HUES48 (cell line): ENCODE measurements around the gene EFCAB14.

Experiments used
- H3K27ac ChIP-seq: one replicate; pipeline ENCODE4 v1.7.0; 2013; ENCODE audit warnings: low read depth, low read length, inconsistent platforms
- H3K27me3 ChIP-seq: 2 replicates; pipeline ENCODE4 v1.6.1; 2013; ENCODE audit warnings: mild to moderate bottlenecking, low read length; ENCODE audit not compliant: control insufficient read depth, insufficient read depth
- H3K36me3 ChIP-seq: 2 replicates; pipeline ENCODE4 v1.6.1; 2013; ENCODE audit warnings: low read length; ENCODE audit not compliant: control insufficient read depth, insufficient read depth
- H3K4me1 ChIP-seq: 2 replicates; pipeline ENCODE4 v1.6.1; 2013; ENCODE audit warnings: mild to moderate bottlenecking, low read length; ENCODE audit not compliant: control insufficient read depth, insufficient read depth
- H3K4me3 ChIP-seq: 2 replicates; pipeline ENCODE4 v1.5.1; 2013; ENCODE audit warnings: mild to moderate bottlenecking, low read depth, low read length
- H3K9ac ChIP-seq: 2 replicates; pipeline ENCODE4 v1.6.1; 2013; ENCODE audit warnings: mild to moderate bottlenecking, low read depth, low read length, moderate library complexity
- H3K9me3 ChIP-seq: 2 replicates; pipeline ENCODE4 v1.6.1; 2013; ENCODE audit warnings: low read length; ENCODE audit not compliant: control insufficient read depth, insufficient read depth

The EFCAB14 gene

DNA sequence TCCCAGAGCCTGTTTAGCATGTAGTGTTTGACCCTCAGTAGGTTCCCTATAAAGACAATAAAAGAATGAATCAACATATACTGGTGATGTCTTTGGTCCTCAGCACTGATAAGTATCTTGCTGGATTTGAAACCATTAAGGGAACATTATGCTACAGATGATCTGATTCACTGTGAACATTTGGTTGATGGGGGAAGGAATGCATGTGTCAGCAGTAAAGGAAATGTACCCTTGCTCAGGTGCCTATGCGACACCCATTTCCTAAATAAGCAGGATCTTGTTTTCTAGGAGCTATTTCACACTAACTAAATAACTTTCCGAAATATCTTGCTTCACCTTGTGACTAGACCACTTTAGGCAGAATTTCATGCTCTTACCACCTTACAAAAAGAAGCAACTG lies 34.2 kb downstream of the EFCAB14 start:
- Histone ChIP-seq H3K4me1 (no peaks in the 10 kb centered on the region), H3K4me3 (no peak overlapping the region), H3K36me3 (peaks cover 97% of the 10 kb centered on the region), H3K27me3 (no peaks in the 10 kb centered on the region), H3K9me3 (no peaks in the 10 kb centered on the region), H3K27ac (no peak overlapping the region), H3K9ac (no peak overlapping the region)

- H3K9me3 ChIP-seq = no peaks in the 10 kb centered on the region
- no peaks in the 10 kb centered on the region for H3K27me3 ChIP-seq
- no peak overlapping the region for H3K27ac ChIP-seq
- no peak overlapping the region for H3K9ac ChIP-seq
- H3K4me1 ChIP-seq = peaks cover 14% of the 10 kb centered on the region
- no peak overlapping the region for H3K4me3 ChIP-seq
- H3K36me3 ChIP-seq = peaks cover 90% of the 10 kb centered on the region
These were observed 36.9 kb downstream of the EFCAB14 start for GRCh38 chr1:46682064-46682463.

GRCh38 chr1:46681333-46682034 lies 37.4 kb downstream of the EFCAB14 start:
- H3K4me1 ChIP-seq = peaks cover 15% of the 10 kb centered on the region
- peaks cover 89% of the 10 kb centered on the region for H3K36me3 ChIP-seq
- no peaks in the 10 kb centered on the region for H3K9me3 ChIP-seq
- no peaks in the 10 kb centered on the region for H3K27me3 ChIP-seq
- H3K4me3 ChIP-seq = no peak overlapping the region
- no peak overlapping the region for H3K27ac ChIP-seq
- no peak overlapping the region for H3K9ac ChIP-seq

- H3K9me3 ChIP-seq = no peaks in the 10 kb centered on the region
These were observed 38.9 kb downstream of the EFCAB14 start for GRCh38 chr1:46679789-46680573.

DNA sequence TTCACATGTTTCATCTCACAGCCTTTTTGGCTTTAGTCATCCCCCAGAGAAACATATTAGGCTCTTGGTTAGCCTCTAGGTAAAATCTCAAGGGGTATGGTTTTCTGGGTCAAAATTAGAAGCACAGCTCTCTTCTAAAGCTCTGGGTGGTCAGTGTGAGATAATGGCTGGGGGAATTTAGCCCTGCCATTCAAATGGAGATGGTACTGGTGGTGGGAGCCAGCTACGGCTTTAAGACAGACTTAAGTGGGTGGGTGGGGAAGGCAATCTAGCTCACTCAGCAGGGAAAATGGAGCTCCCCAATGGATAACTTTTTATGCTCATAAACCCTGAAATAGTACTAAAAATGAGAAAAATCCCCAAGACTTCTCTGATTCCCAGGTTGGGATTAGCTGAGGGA lies 41.6 kb downstream of the EFCAB14 start:
- peaks cover 31% of the 10 kb centered on the region for H3K4me1 ChIP-seq
- peaks cover 67% of the 10 kb centered on the region for H3K36me3 ChIP-seq
- H3K9ac ChIP-seq = no peak overlapping the region
- no peaks in the 10 kb centered on the region for H3K9me3 ChIP-seq
- no peaks in the 10 kb centered on the region for H3K27me3 ChIP-seq
- H3K4me3 ChIP-seq = peak overlapping the region; percentile 12; the same call in 1 of the 2 replicates
- peak overlapping the region; percentile 62 for H3K27ac ChIP-seq

More at GRCh38 chr1:46679789-46680573, 38.9 kb downstream of the EFCAB14 start:
- Histone ChIP-seq H3K4me3 (no peak overlapping the region), H3K9ac (no peak overlapping the region), H3K27me3 (no peaks in the 10 kb centered on the region), H3K27ac (no peak overlapping the region), H3K36me3 (peaks cover 88% of the 10 kb centered on the region), H3K4me1 (peaks cover 28% of the 10 kb centered on the region)

DNA sequence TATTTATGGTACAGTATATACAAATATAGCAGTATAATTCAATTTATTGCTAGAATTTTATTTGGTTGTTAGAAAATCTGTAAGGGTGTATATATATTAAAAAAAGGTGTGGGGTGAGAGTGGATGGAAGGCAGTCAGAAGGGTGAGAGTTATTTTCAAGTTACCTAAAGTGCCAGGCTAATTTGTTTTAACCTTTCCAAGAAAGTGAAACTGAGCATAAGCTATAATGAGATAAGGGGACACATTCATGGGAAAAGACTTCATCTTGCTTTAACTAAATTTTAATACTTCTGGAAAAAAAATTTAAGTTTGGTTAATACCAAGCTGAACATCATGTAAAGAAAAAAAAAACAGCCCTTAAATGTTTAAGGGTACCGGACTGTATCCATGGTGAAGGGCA lies 42.4 kb downstream of the EFCAB14 start:
- Histone ChIP-seq H3K9ac (no peak overlapping the region), H3K4me3 (no peak overlapping the region), H3K9me3 (no peaks in the 10 kb centered on the region), H3K27ac (no peak overlapping the region), H3K4me1 (peaks cover 31% of the 10 kb centered on the region), H3K27me3 (no peaks in the 10 kb centered on the region), H3K36me3 (peaks cover 59% of the 10 kb centered on the region)

- H3K36me3 ChIP-seq = peaks cover 54% of the 10 kb centered on the region
- H3K4me1 ChIP-seq = peaks cover 31% of the 10 kb centered on the region
- H3K9ac ChIP-seq = no peak overlapping the region; the same call in 1 of the 2 replicates
- peak overlapping the region; percentile 56 for H3K27ac ChIP-seq
- H3K27me3 ChIP-seq = no peaks in the 10 kb centered on the region
- no peaks in the 10 kb centered on the region for H3K9me3 ChIP-seq
- H3K4me3 ChIP-seq = no peak overlapping the region
These were observed 43.2 kb downstream of the EFCAB14 start for GRCh38 chr1:46675549-46676314.

GRCh38 chr1:46673749-46674182 lies 45.1 kb downstream of the EFCAB14 start:
- Histone ChIP-seq H3K9ac (no peak overlapping the region), H3K36me3 (peaks cover 39% of the 10 kb centered on the region), H3K4me3 (no peak overlapping the region), H3K27ac (no peak overlapping the region), H3K9me3 (no peaks in the 10 kb centered on the region), H3K27me3 (peaks cover 4% of the 10 kb centered on the region; the same call in 1 of the 2 replicates), H3K4me1 (peaks cover 32% of the 10 kb centered on the region)

DNA sequence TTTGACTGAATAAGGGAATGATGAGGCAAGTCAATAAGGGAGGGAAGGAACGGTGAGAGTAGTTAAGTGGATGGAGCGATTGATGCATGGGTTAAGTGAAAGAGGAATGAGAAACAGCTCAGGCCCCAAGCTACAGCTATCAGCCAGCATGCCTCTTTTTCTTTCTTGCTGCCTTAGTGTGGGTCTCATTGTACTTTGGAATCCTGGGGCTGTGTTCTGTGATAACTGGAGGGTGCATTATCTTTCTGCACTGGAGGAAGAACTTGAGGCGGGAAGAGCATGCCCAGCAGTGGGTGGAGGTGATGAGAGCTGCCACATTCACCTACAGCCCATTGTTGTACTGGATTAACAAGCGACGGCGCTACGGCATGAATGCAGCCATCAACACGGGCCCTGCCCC lies 46.2 kb downstream of the EFCAB14 start:
- H3K9ac ChIP-seq = no peak overlapping the region
- no peak overlapping the region for H3K4me3 ChIP-seq
- H3K9me3 ChIP-seq = no peaks in the 10 kb centered on the region
- peaks cover 4% of the 10 kb centered on the region; the same call in 1 of the 2 replicates for H3K27me3 ChIP-seq
- no peak overlapping the region for H3K27ac ChIP-seq
- H3K36me3 ChIP-seq = peaks cover 31% of the 10 kb centered on the region
- peaks cover 27% of the 10 kb centered on the region for H3K4me1 ChIP-seq

DNA sequence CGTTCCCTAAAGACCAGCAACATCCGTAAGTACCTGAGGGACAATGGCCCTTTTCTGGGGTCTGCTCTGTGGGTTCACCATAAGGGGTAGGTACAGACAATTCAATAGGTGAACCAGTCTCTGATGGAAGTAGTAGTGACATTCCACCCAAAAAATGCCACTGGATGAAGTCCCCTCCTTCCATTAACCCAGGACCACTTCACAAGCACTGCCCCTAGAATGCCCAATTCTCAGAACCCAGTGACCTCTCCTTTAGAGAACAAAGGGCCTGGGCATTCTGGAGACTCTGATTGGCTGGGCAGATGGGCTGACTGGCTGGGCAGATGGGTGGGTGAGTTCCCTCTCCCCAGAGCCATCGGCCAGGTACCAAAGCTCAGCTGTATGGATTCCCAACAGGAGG lies 47.4 kb downstream of the EFCAB14 start, which contains the start of gene TEX38:
Gene TEX38 (plus strand): TSS at position 301 of the 400 bp plus-strand sequence. CDS start 81 bp downstream, at position 382.
- peaks cover 20% of the 10 kb centered on the region for H3K36me3 ChIP-seq
- H3K27ac ChIP-seq = no peak within 1 kb of the TSS
- H3K9ac ChIP-seq = no peak within 1 kb of the TSS
- no peak within 1 kb of the TSS for H3K4me3 ChIP-seq
- H3K4me1 ChIP-seq = peaks cover 30% of the 10 kb centered on the region
- peaks cover 4% of the 10 kb centered on the region; the same call in 1 of the 2 replicates for H3K27me3 ChIP-seq
- H3K9me3 ChIP-seq = no peaks in the 10 kb centered on the region
